ENCODE measurements around the gene RIBC2.
"Not testable (repeated sequence)": the region's sequence is repeated elsewhere in the genome, so short reads cannot be mapped to it uniquely, and the experiment has no call there.

Gene RIBC2

DNA sequence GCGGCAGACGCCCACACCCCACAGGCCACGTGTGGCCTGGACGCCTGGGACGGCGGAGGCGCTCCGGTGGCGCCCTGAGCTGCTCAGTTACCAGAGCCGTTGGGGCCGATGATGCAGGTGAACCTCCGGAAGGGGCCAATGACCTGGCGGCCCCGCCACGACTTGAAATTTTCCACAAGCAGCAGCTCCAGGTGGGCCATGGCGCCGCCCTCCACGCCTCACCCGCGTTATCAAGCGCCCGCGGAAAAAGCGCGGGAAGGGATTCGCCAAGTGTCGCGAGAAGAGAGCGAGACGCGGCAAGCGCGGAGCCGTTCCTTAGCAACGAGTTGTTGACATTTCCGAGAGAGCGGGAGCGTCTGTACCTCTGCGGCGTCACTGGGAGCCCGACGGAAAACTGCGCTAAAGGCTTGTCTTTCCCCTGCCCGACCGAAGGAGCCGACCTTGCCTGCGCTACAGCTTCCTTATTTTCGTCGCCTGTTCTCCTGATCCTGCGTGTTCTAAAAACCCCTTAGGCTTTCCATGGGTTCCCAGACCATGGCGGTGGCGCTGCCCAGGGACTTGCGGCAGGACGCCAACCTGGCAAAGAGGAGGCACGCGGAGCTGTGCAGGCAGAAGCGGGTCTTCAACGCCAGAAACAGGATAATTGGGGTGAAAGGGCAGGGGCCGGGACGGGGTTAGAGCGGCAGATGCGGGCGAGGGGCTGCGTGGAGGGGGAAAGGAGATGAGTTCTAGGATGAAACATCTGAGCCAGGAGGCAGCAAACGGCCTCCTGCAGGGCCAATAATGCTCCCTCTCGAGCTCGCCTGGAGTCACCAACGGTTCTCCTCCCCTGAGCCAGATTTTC is at the start of gene RIBC2, which contains the start of gene SMC1B:
Gene RIBC2 (plus strand): TSS at position 326 of the 844 bp plus-strand sequence. CDS start 194 bp downstream, at position 520.
Gene SMC1B (minus strand): TSS at position 232 of the 844 bp plus-strand sequence. CDS start 32 bp downstream, at position 200.
- peak; percentile 84 for DNase-seq (ENCODE audit: low spot score)

DNA sequence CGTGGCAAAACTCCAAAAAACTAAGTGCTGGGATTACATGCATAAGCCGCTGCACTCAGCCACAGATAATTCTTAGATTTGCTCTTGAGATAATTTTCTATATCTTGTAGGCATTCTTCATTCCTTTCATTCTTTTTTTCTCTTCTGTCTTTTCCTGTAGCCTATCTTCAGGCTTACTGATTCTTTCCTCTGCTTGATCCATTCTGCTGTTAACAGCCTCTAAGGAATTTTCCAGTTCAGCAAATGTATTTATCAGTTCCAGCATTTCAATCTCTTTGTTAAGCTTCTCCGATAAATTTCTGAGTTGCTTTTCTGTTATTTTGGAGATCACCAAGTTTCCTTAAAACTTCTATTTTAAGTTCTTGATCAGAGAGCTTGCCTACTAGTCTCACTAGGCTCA is 46.8 kb upstream of the RIBC2 start:
- DNase-seq (ENCODE audit: low spot score) = no peak

- not testable (repeated sequence) for DNase-seq (ENCODE audit: low spot score)
These were observed 39.9 kb upstream of the RIBC2 start for GRCh38 chr22:45373592-45373991.

GRCh38 chr22:45376009-45376408 is 37.5 kb upstream of the RIBC2 start:
- no peak for DNase-seq (ENCODE audit: low spot score)

GRCh38 chr22:45376703-45377102 is 36.8 kb upstream of the RIBC2 start:
- no peak for DNase-seq (ENCODE audit: low spot score)

DNA sequence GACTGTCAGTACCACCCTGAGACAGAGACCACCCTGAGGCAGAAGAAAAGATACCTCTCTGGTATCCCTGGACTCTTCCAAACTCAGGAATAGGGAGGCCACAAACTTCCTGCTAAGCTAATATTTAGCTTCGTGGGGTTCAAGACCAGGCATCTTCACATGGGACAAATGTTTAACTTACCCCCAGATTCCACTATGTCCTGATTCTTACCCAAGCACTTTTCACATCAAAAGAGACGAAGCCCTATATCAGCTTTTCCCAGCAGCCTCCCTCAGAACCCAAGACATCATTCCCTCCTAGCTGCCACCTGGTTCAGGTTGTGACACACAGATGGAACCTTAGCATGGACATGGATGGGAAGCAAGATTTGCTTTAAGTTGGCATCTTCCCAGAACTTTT is 32.1 kb upstream of the RIBC2 start:
- no peak for DNase-seq (ENCODE audit: low spot score)

GRCh38 chr22:45389546-45389945 is 23.9 kb upstream of the RIBC2 start:
- DNase-seq (ENCODE audit: low spot score) = no peak

- DNase-seq (ENCODE audit: low spot score) = no peak
These were observed 15.7 kb upstream of the RIBC2 start for GRCh38 chr22:45397806-45398205.

DNA sequence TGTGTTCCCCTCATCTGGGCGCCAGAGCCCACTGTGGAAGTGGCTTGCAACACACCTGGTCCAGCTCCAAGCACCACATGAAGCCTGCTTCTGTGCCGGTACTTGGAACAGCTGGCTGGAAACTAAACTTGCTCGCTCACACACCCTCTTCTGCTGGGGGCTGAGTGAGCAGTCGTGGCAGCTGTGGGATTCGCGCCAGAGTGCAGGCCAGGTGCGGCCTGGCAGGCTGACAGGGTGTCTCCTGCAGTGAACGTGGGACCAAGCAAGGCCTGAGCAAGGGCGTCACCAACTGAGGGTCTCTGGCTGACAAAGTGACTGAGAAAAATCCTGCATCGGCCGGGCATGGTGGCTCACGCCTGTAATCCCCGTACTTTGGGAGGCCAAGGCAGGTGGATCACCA is 15.3 kb upstream of the RIBC2 start:
- DNase-seq (ENCODE audit: low spot score) = no peak

GRCh38 chr22:45399712-45400445 is 13.6 kb upstream of the RIBC2 start:
- DNase-seq (ENCODE audit: low spot score) = no peak

DNA sequence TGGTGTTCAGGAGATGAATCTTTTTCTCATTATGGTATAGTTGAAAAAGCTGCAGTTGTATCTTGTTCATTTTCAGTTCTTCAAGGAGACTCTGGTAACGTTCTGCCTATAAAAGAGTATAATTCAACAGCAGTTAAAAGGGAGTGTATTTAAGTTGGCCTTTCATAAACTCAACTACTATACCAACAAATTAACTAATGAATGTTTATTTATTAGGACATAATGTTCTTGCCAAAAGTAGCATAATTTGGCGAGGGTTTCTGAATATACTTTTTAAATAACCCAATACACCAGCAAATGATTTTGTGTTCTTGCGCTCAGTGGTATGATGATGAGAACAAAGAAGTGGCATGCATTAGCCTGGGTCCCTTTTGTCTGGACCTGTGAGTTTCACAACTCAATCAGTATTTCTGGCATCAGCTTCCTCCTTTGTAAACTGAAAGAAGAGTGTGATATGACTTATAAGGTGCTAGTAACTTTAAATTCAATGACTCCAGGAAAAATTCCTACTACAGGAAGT is 11.0 kb upstream of the RIBC2 start:
- DNase-seq (ENCODE audit: low spot score) = no peak

DNA sequence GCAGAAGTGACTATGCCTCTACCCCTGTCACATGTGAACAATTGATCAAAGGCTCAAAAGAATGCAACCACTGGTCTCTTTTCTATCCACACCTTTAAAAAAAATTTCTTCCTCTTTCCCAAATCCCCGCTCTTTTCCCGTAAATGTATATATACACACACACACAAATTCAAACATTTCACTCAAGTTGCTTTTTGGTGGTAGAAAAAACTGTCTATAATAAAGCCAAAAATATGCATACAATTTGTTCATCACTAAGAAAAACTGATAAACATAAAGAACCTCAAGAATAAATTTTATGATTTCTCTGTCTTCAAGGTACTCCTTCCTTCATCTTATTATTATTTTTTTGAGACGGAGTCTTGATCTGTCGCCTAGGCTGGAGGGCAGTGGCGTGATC is 5.7 kb upstream of the RIBC2 start:
- DNase-seq (ENCODE audit: low spot score) = no peak

DNA sequence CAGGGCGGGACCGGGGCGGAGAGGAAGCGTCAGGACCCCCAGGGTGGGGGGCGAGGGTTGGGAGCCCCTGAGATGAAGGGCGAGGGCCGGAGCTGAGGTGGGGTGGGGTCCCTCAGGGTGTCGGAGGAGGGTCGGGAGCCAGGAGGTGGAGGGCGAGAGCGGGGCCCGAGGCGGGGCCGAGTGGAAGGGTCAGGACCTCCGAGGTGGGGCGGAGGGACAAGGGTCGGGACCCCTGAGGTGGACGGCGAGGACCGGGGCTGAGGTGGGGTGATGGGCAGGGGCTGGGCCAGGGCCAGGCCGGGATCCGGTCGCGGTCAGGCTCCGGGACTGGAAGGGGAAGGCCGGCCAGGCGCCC is 503 bp upstream of the RIBC2 start:
- DNase-seq (ENCODE audit: low spot score) = no peak

GRCh38 chr22:45418056-45418769 is 4.7 kb downstream of the RIBC2 start:
- no peak for DNase-seq (ENCODE audit: low spot score)

DNA sequence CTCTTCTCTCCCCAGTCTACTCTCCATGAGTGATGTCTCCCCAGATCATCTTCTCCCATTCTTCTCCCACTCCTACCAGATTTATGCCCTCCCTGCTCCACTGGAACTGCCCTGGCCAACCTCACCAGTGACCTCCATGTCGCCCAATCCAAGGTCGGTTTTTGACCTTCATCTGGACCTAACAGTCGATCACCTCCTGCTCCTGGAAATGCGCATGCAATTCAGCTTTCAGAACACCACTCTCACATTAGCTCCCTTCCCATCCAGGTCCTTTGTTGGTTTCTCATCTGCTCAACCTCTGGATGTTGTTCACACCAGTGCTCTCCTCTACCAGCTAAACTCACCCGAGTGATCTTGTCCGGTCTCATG is 5.3 kb downstream of the RIBC2 start:
- no peak for DNase-seq (ENCODE audit: low spot score)

DNA sequence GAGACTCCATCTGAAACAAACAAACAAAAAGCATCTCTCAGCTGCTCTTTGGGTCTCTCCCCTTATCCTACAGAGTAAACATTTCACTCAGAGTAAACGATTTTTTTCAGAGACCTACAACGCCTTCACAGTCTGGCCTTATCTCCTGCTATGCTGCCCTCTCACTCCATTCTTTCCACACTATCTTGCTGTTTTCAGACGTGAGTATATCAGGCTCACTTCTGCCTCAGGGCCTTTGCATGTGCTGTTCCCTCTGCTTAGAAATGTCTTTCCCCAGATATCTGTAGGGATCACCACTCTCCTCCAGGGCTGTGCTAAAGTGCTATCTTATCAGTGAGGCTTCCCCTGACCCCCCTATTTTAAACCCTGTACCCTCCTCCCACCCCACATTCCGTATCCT is 6.5 kb downstream of the RIBC2 start:
- no peak for DNase-seq (ENCODE audit: low spot score)

DNA sequence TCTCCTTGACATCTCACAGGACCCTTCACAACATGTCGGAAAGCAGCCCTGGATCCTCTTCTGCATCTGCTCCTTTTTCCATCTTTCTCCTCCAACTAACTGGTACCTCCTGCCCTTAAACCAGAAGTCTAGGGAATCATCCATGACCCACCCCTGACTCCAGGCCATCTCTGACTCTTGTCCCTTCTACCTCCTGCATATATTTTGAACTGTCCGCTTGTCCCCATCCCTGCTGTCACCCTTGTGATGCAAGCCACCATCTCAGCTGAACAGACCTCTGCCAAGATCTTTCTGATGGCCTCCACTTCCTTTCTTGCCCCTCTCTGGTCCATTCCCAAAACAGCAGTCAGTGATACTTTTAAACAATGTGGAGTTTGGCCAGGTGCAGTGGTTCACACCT is 7.0 kb downstream of the RIBC2 start:
- DNase-seq (ENCODE audit: low spot score) = no peak

- DNase-seq (ENCODE audit: low spot score) = no peak
These were observed 8.0 kb downstream of the RIBC2 start for GRCh38 chr22:45421349-45422055.

GRCh38 chr22:45422237-45422983 is 8.9 kb downstream of the RIBC2 start:
- no peak for DNase-seq (ENCODE audit: low spot score)

- DNase-seq (ENCODE audit: low spot score) = no peak
These were observed 10.0 kb downstream of the RIBC2 start for GRCh38 chr22:45423524-45423923.

DNA sequence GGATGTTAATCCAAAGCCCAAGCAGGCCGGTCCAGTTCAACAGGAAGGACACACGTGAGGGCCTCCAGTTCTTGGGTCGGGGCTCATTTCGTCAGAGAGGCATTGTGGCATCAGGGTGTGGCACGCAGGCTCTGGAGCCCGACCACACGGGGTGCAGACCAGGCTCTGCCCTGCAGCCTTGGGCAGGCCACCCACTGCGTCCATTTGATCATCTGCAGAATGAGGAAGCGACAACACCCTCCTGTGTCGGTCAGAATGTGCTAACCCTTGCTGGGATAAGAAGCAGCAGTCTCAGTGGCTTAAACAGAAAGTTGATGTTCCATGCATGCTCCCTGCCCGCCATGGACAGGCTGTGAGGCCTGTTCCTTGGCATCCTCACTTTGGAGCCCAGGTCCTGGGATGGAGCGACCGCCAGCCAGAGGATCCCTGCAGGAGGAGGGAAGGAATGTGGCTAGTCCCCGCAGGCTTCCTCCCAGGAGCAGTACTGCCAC is 10.8 kb downstream of the RIBC2 start:
- no peak for DNase-seq (ENCODE audit: low spot score)

Data from ecto neural progenitor cell (in vitro differentiated cells).